ENCODE measurements around the gene DTNA. TPM values are rescaled to one million over a fixed set of nuclear protein-coding genes. Genes with fewer than 3 reads are reported as not detected.

DTNA gene
- total RNA-seq, 1 experiment from 2014 or later = 9.6 TPM

DNA sequence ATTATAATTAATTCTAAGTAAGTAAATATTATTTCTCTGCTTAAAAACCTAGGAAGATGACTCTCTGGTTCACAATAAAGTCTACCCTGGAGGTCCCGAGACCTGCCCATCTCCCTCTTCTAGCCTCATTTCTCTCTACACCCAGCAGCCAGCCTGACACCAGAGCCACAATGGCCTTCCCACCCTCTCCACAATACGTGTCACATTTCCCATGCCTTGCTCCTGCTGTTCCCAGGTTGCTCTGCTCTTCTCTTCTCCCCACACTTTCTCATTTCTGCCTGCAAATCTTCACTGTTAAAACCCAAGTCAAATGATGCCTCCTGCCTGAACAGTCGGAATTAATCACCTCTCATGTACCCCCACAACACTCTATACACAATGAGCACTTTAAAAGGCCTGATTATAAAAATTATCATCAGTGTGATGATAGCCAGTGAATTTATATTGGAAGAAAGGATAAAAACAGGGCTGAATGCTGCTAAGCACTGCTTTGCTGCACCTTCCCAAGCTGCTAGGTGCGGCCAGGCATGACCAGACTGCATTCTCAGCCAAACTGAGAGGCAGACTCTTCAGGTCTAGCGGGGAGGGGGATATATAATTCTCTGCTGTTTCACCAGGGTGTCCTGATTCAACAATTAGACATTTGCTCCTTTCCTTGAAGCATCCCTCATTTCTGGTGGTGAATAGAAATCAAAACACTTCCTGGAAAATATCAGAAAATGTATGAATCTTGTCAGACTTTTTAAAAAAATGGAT, 160.6 kb downstream of the DTNA start (continued):
- TF ChIP-seq POLR2AphosphoS5 (IDR thresholded peaks at IDR 0.05; ENCODE audit: low read depth, low read length) (no peak), CEBPB (IDR thresholded peaks at IDR 0.05; ENCODE audit: low read depth) (no peak)

GRCh38 chr18:34871435-34871834, 161.3 kb downstream of the DTNA start:
- no peak overlapping the region for H3K9ac ChIP-seq (ENCODE audit: low read length)
- H3K9me3 ChIP-seq (ENCODE audit: control insufficient read depth in 1 of 2, insufficient read depth in 1 of 2, low read depth in 1 of 2, low read length in 2 of 2) = no peaks in the 10 kb centered on the region
- no peaks in the 10 kb centered on the region for H4K20me1 ChIP-seq (ENCODE audit: insufficient read depth)
- H3K9me2 ChIP-seq (ENCODE audit: insufficient read depth) = no peaks in the 10 kb centered on the region
- ChIA-PET RAD21 (ENCODE audit: low non-redundant PET in 1 of 2, low total read pairs in 2 of 2, uncharacterized antibody in 2 of 2, unreplicated experiment in 2 of 2) (no interaction called here), POLR2A (no interaction called here), CTCF (no interaction called here)
- H3K4me2 ChIP-seq (ENCODE audit: low read length) = no peak overlapping the region
- H3K4me1 ChIP-seq (ENCODE audit: control insufficient read depth in 1 of 2, insufficient read depth in 2 of 2, low read length in 2 of 2) = no peaks in the 10 kb centered on the region
- no peak overlapping the region for H2AFZ ChIP-seq (ENCODE audit: low read depth, low read length, poor library complexity, severe bottlenecking)
- H3K79me2 ChIP-seq (ENCODE audit: insufficient read depth, low read length) = no peaks in the 10 kb centered on the region
- H3K27ac ChIP-seq (ENCODE audit: low read depth, low read length) = no peak overlapping the region
- no peaks in the 10 kb centered on the region for H3K36me3 ChIP-seq (ENCODE audit: control insufficient read depth in 1 of 2, insufficient read depth in 2 of 2, low read length in 2 of 2)
- intact Hi-C loops (cut with micrococcal nuclease) = no loop called here
- ATAC-seq (no peak), DNase-seq (ENCODE audit: low read depth, low spot score) (no peak)
- no peaks in the 10 kb centered on the region for H3K27me3 ChIP-seq (ENCODE audit: insufficient read depth, low read length)
- no peak overlapping the region for H3K4me3 ChIP-seq (replicated peaks in 1 of 2; ENCODE audit: low read depth in 1 of 2, low read length in 2 of 2)
- BruUV-seq (replicated peaks) = no TSS peak
- no peak for TF ChIP-seq ELF1 (IDR thresholded peaks at IDR 0.05; ENCODE audit: borderline replicate concordance, low read depth)
- TF ChIP-seq CEBPB (IDR thresholded peaks at IDR 0.05; ENCODE audit: low read depth) = no peak
- TF ChIP-seq SRF (IDR thresholded peaks at IDR 0.05; ENCODE audit: low read depth) = no peak
- TF ChIP-seq, protein P1, sequence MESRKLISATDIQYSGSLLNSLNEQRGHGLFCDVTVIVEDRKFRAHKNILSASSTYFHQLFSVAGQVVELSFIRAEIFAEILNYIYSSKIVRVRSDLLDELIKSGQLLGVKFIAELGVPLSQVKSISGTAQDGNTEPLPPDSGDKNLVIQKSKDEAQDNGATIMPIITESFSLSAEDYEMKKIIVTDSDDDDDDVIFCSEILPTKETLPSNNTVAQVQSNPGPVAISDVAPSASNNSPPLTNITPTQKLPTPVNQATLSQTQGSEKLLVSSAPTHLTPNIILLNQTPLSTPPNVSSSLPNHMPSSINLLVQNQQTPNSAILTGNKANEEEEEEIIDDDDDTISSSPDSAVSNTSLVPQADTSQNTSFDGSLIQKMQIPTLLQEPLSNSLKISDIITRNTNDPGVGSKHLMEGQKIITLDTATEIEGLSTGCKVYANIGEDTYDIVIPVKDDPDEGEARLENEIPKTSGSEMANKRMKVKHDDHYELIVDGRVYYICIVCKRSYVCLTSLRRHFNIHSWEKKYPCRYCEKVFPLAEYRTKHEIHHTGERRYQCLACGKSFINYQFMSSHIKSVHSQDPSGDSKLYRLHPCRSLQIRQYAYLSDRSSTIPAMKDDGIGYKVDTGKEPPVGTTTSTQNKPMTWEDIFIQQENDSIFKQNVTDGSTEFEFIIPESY (IDR thresholded peaks at IDR 0.05; ENCODE audit: extremely low read depth, insufficient replicate concordance, low read length) = no peak
- TF ChIP-seq CBX3 (IDR thresholded peaks at IDR 0.05; ENCODE audit: low read depth) = no peak
- no peak for TF ChIP-seq SP1 (IDR thresholded peaks at IDR 0.05; ENCODE audit: low read depth)
- TF ChIP-seq ATF3 (IDR thresholded peaks at IDR 0.05) = no peak
- TF ChIP-seq SIN3A (IDR thresholded peaks at IDR 0.05; ENCODE audit: low read depth) = no peak
- TF ChIP-seq RAD21 (IDR thresholded peaks at IDR 0.05; ENCODE audit: low read depth) = no peak
- TF ChIP-seq CTCF (IDR thresholded peaks at IDR 0.05 in 2 of 3, conservative IDR thresholded peaks at IDR 0.05 in 1 of 3; ENCODE audit: borderline replicate concordance in 1 of 3, insufficient read depth in 1 of 3, low read depth in 2 of 3, low read length in 2 of 3) = no peak
- TF ChIP-seq REST (IDR thresholded peaks at IDR 0.05; ENCODE audit: low read depth) = no peak
- no peak for TF ChIP-seq POLR2A (IDR thresholded peaks at IDR 0.05; ENCODE audit: borderline replicate concordance, extremely low read depth, insufficient read depth, insufficient read length)
- no peak for TF ChIP-seq YY1 (IDR thresholded peaks at IDR 0.05; ENCODE audit: extremely low read depth, insufficient replicate concordance, low read depth, low read length)
- TF ChIP-seq EZH2phosphoT487 (IDR thresholded peaks at IDR 0.05; ENCODE audit: borderline replicate concordance) = no peak
- TF ChIP-seq ZNF274 (IDR thresholded peaks at IDR 0.05; ENCODE audit: low read depth, low read length) = no peak
- no peak for TF ChIP-seq POLR2AphosphoS5 (IDR thresholded peaks at IDR 0.05; ENCODE audit: low read depth, low read length)
- TF ChIP-seq EZH2 (IDR thresholded peaks at IDR 0.05) = no peak
- no peak for TF ChIP-seq ZFX (IDR thresholded peaks at IDR 0.05)

Data from HCT116 (cell line).